Hematopoietic multipotent progenitor cell treated with erythropoietin and hydrocortisone succinate and interleukin-3 and kit ligand, for 8 days (in vitro differentiated cells): ENCODE results near the gene ZKSCAN2.
A peak's percentile ranks its signal among the peaks of the same experiment; 100 is the strongest.

Source experiments
- DNase-seq: peaks from one replicate; pipeline ENCODE4 v3.0.0-alpha.2; 2015

The ZKSCAN2 gene

GRCh38 chr16:25257470-25257955 lies at the start of gene ZKSCAN2:
Gene ZKSCAN2 (minus strand): TSS chr16:25257845. CDS start chr16:25257127, 718 bp downstream.
- peak; percentile 88 for DNase-seq

DNA sequence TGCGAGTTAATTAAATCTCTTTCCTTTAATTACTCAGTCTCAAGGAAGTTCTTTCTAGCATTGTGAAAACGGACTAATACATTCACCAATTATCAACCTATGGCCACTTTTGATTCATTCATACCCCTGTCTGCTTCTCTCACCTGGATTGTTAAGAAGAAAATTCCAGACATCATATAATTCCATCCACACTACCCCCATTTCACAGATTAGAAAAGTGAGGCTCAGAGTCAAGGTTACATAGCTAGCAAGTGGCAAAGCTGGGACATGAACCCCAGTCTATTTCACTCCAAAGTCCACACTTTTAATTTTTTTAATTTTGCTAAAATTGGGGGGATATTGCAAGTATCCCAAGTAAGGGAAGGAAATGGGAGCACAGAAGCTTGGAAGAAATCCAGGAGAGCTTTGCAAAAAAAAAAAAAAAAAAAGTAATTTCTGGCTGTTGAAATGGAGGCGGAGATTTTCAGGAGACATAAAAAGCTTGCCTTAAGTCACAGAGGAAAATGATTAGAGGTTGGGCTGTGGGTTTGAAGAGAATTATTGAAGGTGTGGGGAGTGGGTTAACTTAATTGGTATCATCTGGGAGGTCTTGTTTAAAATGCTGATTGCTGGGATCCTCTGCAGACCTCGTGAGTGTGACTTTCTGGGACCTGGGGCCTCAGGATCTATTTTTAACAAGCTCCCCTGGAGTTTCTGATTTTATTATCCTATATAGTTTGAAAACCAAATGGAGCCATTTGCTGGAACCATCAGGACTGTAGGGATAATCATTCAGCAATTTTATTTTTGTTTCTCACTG lies 42.3 kb upstream of the ZKSCAN2 start:
- DNase-seq: no peak

DNA sequence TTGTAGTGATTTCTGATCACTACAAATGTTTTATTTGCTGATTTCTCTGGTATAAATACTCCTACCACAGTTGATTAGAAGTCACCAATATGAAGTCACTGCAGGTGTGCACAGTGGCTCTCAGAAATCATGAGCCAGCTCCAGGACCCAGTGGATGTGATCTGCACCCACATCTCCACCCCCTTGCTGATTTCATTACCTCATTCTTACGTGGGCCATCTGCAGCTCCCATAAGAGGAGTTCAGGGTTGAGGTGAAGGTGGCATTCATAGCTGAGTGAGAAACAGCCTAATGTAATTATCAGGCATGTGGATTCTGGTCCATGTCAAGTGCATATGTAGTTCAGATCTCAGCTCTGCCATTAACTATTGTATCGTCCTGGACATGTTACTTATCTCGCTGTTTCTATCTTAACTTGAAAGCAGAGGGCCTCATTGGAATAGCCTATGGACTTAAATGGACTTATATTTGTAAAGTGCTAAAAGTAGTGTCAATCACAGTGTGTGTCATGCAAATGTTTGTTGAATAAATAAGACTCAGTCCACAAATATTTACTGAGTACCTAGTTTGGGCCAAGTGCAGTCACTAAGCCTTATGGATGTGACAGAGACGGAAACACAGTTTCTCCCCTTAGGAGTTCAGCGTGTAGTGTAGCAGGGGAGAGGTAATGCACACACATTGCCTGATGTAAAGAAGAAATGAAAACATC lies 40.7 kb upstream of the ZKSCAN2 start:
- no peak for DNase-seq

- no peak for DNase-seq
These were observed 39.6 kb upstream of the ZKSCAN2 start for GRCh38 chr16:25297151-25297787.

GRCh38 chr16:25291580-25291979 lies 33.9 kb upstream of the ZKSCAN2 start:
- DNase-seq: no peak

DNA sequence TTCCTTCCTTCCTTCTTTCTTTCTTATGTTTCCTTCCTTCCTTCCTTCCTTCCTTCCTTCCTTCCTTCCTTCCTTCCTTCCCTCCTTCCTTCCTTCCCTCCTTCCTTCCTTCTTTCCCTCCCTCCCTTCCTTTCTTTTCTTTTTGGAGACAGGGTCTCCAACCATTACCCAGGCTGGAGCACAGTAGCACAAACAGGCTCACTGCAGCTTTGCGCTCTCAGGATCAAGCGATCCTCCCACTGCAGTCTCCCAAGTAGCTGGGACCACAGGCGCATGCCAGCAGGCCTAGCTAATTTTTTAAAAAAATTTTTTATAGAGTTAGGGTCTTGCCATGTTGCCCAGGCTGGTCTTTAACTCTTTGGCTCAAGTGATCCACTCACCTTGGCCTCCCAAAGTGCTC lies 31.8 kb upstream of the ZKSCAN2 start:
- DNase-seq: no peak

- DNase-seq: no peak
These were observed 21.8 kb upstream of the ZKSCAN2 start for GRCh38 chr16:25279491-25279890.

- DNase-seq: no peak
These were observed 13.8 kb upstream of the ZKSCAN2 start for GRCh38 chr16:25271421-25271820.

GRCh38 chr16:25270577-25270976 lies 12.9 kb upstream of the ZKSCAN2 start:
- no peak for DNase-seq

- no peak for DNase-seq
These were observed 12.2 kb upstream of the ZKSCAN2 start for GRCh38 chr16:25269879-25270278.

- DNase-seq: no peak
These were observed 8.3 kb upstream of the ZKSCAN2 start for GRCh38 chr16:25265968-25266367.

GRCh38 chr16:25264597-25264996 lies 7.0 kb upstream of the ZKSCAN2 start:
- DNase-seq: peak; percentile 41

GRCh38 chr16:25260416-25260815 lies 2.8 kb upstream of the ZKSCAN2 start:
- no peak for DNase-seq

DNA sequence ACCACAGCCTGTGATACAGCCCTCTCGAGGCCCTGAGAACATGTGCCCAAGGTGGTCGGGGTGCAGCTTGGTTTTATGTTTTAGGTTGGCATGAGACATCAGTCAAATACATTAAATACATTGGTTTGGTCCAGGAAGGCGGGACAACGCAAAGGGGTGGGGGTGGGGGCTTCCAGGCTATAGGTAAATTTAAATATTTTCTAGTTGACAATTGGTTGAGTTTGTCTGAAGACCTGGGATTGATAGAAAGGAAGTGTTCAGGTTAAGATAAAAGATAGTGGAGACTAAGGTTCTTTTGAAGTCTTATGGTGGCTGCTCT lies 1.2 kb upstream of the ZKSCAN2 start:
- peak; percentile 34 for DNase-seq

DNA sequence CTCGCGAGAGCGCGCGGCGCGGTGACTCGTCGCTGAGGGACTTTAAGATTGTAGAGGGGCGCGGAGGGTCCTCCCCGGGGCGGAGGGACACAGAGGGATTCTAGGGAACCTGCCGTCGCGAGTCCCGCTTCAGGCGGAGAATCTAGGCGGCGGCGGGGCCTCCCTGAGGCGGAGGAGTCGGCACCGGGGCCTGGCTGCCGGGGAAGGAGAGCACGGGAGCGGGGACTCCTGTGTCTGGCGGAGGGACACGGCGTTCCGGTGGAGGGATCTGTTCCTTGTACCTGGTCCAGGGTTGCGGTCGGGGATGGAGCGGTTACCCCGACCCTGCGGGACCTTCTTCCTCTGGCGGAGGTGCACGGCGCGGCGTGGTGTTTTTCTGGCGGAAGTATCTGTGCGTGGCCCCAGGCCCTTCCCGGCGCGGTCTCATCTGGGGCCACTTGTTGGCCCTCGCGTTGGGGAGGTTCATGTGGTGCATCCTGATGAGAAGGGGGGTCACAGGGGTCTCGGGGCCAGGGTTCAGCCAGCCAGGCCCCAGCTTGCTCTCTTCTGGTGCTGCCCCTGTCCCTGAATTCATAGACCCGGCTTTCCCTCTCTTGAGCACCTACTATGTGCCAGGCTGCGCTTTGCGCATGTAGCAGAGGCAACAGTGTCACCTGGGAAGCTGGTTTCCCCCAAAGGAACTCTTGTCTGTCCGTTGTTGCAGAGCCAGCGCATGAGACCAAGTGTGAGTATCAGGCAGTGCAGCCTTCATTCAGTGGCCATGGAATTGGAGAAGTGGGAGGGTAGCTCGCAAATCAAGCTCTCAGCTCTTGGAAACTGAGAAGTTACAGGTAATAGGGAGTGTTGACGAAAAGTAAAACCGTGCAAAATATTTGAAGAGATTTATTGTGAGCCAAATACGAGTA lies 563 bp upstream of the ZKSCAN2 start:
- peak; percentile 83 for DNase-seq

DNA sequence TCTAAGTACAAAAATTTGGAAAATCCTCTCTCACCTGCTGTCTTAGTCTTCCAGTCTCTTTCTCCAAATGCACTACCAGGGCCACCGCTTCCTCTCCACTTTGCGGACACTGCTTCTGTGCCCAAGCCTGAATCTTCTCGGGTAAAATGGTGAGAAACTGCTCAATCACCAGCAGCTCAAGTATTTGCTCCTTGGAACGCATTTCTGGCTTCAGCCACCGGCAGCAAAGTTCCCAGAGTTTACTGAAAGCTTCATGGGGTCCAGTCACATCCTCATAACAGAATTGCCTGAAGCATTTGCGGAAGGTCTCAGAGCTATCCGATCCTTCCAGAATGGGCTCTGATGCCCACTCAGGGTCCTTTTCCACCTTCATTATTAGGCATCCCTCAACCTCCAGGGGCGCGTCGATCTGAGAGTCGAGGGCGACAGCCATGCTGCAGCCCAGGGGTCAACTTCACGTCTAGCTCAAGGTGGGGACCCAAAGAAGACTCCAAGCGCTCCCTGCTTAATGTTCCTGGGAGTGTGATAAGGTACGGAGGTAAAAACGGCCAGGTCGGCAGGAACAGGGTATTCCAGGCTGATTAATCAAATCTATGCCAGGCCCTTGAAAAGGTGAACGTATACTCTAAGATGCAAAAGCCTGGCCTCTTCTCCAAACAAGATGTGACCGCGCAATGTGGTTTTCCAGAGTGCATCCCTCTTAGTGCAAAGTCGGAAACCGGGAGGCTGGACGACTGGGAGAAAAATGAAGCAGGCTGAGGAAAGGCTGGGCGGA lies 763 bp downstream of the ZKSCAN2 start:
- DNase-seq: peak; percentile 32

- DNase-seq: no peak
These were observed 4.3 kb downstream of the ZKSCAN2 start for GRCh38 chr16:25253322-25253721.

GRCh38 chr16:25250467-25250866 lies 7.2 kb downstream of the ZKSCAN2 start:
- DNase-seq: no peak

DNA sequence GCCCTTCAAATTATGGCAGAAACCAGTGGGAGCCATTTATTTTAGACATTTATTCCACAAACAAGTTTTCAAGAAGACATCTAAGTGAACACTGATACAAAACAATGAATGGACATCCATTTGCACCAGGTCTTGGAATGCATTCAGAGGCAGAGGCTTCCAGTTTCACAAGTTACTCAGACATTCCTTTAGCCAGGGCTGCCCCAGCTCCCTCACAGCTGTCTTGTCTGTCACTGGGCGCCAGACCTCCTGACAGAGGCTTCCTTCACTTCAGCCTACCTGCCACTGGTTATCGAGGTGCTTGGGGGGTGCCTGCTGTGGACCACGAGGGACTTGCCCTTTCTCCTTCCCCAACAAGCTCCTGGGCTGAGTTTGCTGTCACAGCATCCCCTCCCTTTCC lies 21.7 kb downstream of the ZKSCAN2 start:
- DNase-seq: no peak

DNA sequence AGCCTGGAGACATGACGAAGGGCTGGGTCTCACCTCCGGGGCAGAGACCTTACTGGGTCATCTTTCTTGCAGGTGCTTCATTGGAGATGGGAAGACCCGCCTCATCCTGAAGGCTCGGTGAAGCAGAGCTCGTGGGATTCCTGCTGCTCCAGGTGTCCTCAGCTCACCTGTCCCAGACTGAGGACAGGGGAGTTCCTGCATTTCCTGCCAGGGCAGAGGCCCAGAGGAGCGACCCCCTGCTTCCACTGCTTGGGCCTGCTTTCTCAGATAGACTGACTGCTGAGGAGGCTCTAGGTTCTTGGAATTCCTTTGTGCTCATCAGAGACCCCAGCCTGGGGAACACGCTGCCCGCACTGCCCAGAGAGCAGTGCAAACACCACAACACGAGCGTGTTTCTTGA lies 29.3 kb downstream of the ZKSCAN2 start:
- no peak for DNase-seq

DNA sequence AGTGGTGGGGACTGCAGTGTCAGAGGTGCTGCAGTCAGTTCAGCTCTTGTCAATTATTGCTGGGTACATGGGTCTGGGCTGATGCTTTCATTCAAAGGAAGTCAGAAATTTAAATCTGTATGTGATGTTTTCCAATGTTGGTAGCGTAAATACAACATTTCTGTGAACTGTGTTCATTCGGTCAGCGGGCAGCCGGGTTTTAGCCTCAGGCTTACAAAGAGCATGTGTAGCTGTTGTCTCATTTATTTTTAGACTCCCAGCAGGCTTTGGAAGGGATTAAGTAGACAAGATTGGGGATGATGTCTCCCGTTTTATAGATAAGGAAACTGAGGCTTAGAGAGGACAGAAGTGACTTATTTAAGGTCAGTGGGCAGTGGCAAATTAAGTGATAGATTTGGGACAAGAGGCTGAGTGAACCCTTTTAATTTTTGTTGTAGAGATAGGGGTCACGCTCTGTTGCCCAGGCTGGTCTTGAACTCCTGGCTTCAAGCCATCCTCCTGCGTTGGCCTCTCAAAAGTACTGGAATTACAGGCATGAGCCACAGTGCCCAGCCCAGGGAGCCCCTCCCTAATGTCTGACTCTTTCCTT lies 32.8 kb downstream of the ZKSCAN2 start:
- DNase-seq: no peak

- DNase-seq: no peak
These were observed 33.7 kb downstream of the ZKSCAN2 start for GRCh38 chr16:25223964-25224363.
